Measurements from ENCODE around the gene CTNND2.
"Not testable (repeated sequence)": the region's sequence is repeated elsewhere in the genome, so short reads cannot be mapped to it uniquely, and the experiment has no call there.

CTNND2 gene

DNA sequence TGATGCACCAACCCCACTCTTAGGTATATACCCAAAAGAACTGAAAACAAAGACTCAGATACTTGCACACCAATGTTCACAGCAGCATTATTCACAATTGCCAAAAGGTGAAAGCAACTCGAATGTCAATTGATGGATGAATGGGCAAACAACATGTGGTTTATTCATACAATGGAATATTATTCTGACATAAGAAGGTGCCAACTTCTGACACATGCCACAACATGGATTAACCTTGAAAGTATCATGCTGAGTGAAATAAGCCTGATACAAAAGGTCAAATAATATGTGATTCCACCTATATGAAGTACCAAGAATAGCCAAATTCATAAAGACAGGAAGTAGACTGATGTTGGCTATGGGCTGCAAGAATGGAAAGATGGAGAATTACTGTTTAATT, 35.0 kb downstream of the CTNND2 start:
- no peak for DNase-seq

GRCh38 chr5:11863911-11864310, 40.3 kb downstream of the CTNND2 start:
- DNase-seq, result no peak

DNA sequence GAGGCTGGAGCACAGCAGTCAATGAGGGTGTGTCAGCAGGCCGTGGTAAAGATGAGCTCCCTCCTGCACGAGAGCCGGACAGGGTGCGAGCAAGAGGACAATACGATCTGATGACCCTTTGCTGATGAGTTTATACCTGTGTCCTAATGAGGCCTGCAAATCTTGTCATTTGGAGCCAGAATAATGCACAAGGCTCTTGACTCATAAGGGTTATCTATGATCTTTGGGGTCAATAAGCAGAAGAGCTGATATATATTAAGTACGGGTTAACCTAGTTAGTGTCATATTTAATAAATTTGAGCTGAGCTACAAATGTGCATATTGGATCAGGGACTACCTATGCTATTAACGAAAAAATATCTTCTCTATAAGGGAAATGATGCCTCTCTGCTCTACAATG, 46.9 kb downstream of the CTNND2 start:
- DNase-seq, result no peak

GRCh38 chr5:11854936-11855335, 49.3 kb downstream of the CTNND2 start:
- no peak for DNase-seq

- no peak for DNase-seq
These were observed 50.5 kb downstream of the CTNND2 start for GRCh38 chr5:11853796-11854195.

DNA sequence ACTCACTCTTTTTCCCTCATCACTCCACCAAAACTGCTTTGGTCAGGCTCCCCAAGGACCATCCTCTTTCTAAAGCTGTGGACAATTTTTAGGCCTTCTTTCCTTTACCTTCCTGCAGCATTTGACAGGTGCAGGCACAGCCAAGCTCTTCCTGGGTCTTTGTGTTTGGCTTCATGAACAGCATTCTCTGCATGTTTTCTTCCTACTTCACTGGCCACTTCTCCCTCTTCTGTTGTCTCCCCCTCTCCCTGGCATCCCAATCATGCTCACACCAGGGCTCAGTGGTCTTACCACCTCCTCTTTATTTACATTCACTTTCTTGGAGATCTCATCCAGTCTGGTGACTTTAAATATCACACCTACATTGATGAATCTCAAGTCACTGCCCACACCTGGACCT, 51.1 kb downstream of the CTNND2 start:
- DNase-seq, result no peak

DNA sequence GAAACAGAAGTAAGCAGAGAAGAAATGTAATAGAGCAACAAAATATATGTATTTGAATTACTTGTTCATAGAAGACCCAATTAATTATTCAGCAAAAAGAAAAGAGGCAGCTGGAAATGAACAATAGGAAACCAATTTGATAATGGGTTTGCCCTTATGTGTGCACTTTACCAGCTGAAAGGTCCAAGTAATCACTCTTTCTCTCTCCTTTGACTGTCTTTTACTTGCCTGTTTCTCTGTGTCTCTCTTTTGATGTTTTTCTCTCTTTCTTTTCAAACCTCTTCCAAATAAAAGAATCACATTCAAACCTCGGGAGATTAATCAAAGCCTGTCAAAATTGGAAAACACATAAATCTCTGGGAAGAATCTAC, 51.5 kb downstream of the CTNND2 start:
- no peak for DNase-seq

DNA sequence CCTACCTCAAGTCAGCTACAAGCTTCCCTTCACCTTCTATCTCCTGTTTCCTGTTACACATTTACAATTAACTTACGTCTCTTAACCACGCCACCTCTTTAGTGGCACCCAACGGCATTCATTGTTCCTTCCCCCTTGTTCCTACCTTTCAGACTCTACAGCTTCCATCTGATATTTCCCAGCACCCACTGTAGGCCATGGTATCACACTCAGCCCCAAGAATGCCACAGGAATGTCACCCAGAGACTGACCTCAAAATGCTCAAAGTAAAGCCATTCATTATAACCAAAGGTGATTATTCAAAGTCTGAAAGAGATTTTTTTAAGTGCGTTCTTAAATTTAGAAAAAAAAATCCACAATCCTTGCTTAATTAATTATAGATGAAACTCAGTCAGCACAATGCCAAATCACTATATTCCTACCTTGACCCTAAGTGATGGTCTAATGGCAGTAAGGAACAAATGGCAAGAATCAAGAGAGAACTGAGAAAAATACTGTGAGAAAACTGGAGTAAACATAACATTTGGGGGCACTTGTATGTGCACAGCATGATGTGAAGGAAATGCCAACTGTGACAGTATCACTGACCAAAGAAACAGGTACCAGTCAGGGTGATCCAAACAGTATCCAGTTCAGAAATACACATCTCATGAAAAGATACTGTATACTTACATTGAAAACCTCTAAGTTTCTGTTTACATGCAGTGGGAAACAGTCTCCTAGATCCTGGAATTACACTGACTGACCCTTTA, 52.1 kb downstream of the CTNND2 start:
- no peak for DNase-seq

GRCh38 chr5:11851416-11851815, 52.8 kb downstream of the CTNND2 start:
- no peak for DNase-seq

DNA sequence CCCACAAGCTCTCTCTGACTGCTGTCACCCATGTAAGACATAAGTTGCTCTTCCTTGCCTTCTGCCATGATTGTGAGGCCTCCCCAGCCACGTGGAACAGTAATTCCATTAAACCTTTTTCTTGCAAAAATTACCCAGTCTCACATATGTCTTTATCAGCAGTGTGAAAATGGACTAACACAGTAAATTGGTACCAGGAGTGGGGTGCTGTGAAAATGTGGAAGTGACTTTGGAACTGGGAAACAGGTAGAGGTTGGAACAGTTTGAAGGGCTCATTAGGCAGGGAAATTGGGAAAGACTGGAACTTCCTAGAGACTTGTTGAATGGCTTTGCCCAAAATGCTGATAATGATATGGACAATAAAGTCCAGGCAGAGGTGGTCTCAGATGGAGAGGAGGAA, 75.7 kb downstream of the CTNND2 start:
- not testable (repeated sequence) for DNase-seq

GRCh38 chr5:11822598-11822997, 81.6 kb downstream of the CTNND2 start:
- no peak for DNase-seq

GRCh38 chr5:11815916-11816315, 88.3 kb downstream of the CTNND2 start:
- DNase-seq, result no peak

- no peak for DNase-seq
These were observed 88.8 kb downstream of the CTNND2 start for GRCh38 chr5:11815481-11815880.

DNA sequence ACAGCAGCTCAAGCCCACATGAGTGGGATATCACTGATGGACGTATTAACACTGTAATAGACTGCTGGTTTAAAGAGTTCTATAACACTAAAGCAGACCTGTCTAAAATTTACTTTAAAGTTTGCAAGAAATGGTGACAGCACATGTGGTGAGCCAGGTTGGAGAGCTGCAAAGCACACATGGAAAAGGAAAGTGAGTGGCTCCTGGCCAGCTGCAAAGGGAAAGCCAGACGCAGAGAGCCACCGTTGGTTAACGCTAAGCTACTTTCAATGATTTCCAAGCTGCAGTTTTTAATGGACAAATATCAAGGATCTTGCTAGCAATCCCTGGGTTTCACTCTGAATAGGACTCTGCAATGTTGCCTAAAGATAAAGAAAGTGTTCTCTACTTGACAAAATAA, 89.9 kb downstream of the CTNND2 start:
- no peak for DNase-seq

GRCh38 chr5:11809407-11809806, 94.8 kb downstream of the CTNND2 start:
- no peak for DNase-seq

- DNase-seq, result no peak
These were observed 100.8 kb downstream of the CTNND2 start for GRCh38 chr5:11803436-11803835.

DNA sequence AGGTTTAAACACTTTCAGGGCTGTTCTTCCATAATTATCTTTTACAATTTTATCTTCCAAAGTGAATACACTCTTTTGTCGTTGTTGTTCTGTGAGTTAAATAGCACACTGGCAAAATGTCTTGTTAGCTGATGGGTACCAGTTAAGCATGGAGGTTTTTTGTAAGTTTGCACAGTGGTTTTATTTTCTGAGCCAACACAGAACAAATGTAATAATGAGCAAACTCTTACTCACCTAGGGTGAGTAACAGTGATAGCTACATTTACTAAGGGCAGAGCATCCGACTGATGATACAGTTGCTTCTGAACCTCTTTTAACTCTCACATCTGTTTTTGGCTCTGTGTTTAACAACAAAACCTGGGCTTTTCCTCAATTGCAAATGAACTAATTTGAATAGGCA, 103.2 kb downstream of the CTNND2 start:
- DNase-seq, result no peak

GRCh38 chr5:11797132-11797531, 107.1 kb downstream of the CTNND2 start:
- no peak for DNase-seq

- DNase-seq, result no peak
These were observed 110.8 kb downstream of the CTNND2 start for GRCh38 chr5:11793396-11793795.

- no peak for DNase-seq
These were observed 111.6 kb downstream of the CTNND2 start for GRCh38 chr5:11792621-11793020.

- DNase-seq, result no peak
These were observed 112.5 kb downstream of the CTNND2 start for GRCh38 chr5:11791792-11792191.

- no peak for DNase-seq
These were observed 114.0 kb downstream of the CTNND2 start for GRCh38 chr5:11790201-11790600.

- no peak for DNase-seq
These were observed 118.4 kb downstream of the CTNND2 start for GRCh38 chr5:11785771-11786352.

DNA sequence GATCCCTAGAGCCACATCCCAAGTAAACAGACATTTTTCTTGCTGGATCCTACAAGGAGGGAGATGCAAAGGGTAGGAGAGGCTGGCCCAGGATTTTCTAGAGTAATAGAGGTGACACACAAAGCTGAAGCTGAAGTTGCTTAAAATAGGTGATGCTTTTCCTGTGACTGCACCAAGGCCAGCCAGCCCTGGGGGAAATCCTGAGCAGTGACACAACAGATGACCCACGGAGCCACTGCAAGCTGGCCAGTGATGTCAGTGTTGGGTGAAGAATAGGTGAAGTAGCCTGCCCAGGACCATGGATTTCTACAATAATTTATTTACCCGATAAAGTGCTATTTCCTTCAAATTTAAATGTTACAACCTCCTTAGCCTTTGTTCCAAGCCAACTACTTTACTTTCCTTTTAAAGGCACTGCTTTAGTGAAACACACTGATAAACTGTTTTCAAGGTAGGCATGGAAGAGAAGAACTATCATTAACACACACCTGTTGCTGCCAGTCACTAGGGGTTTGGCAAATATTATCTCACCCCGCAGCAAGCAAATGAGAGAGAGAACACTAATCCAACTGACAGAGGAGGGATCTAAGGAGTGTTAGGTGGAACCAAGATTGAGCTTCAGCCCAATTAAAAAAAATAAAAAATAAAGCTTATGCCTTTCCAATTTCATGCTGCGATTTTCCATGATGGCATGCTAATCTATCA, 123.5 kb downstream of the CTNND2 start:
- DNase-seq, result no peak

All from activated T-cell treated with anti-CD3 and anti-CD28 coated beads, Interleukin-2, amount 50 U/mL, for 1 hour (primary cell).